CD4-positive, alpha-beta T cell treated with Interleukin-6 at 100 ng/mL for 8 hours (primary cell): Measurements from ENCODE around the gene AGBL3.
A peak's percentile ranks its signal among the peaks of the same experiment; 100 is the strongest.

Source experiments
- DNase-seq: peaks from one replicate; pipeline ENCODE4 v3.0.0-alpha.2; 2020; ENCODE audit warnings: mixed read lengths, low spot score

Gene AGBL3

GRCh38 chr7:134986363-134987251, at the start of gene AGBL3:
TSS of gene AGBL3 (plus strand) at chr7:134986508. CDS start at chr7:134987934, 1,426 bp downstream.
- DNase-seq = peak; percentile 87

GRCh38 chr7:134936893-134937510, 49.3 kb upstream of the AGBL3 start:
- DNase-seq = no peak

- DNase-seq = no peak
These were observed 48.2 kb upstream of the AGBL3 start for GRCh38 chr7:134938141-134938540.

GRCh38 chr7:134939136-134939535, 47.2 kb upstream of the AGBL3 start:
- DNase-seq = no peak

- DNase-seq = no peak
These were observed 45.6 kb upstream of the AGBL3 start for GRCh38 chr7:134940729-134941128.

- no peak for DNase-seq
These were observed 45.0 kb upstream of the AGBL3 start for GRCh38 chr7:134941185-134941900.

- DNase-seq = no peak
These were observed 44.4 kb upstream of the AGBL3 start for GRCh38 chr7:134941952-134942351.

GRCh38 chr7:134942690-134943466, 43.4 kb upstream of the AGBL3 start:
- DNase-seq = no peak

GRCh38 chr7:134943785-134944400, 42.4 kb upstream of the AGBL3 start:
- no peak for DNase-seq

GRCh38 chr7:134945691-134946090, 40.6 kb upstream of the AGBL3 start:
- no peak for DNase-seq

GRCh38 chr7:134946260-134946659, 40.0 kb upstream of the AGBL3 start:
- peak; percentile 13 for DNase-seq

GRCh38 chr7:134947329-134947728, 39.0 kb upstream of the AGBL3 start:
- DNase-seq = no peak

GRCh38 chr7:134947831-134948230, 38.5 kb upstream of the AGBL3 start:
- DNase-seq = no peak

- no peak for DNase-seq
These were observed 38.1 kb upstream of the AGBL3 start for GRCh38 chr7:134948246-134948645.

- DNase-seq = no peak
These were observed 37.6 kb upstream of the AGBL3 start for GRCh38 chr7:134948736-134949135.

- no peak for DNase-seq
These were observed 37.1 kb upstream of the AGBL3 start for GRCh38 chr7:134949171-134949570.

- DNase-seq = peak; percentile 33
These were observed 31.9 kb upstream of the AGBL3 start for GRCh38 chr7:134954197-134955082.

- no peak for DNase-seq
These were observed 29.3 kb upstream of the AGBL3 start for GRCh38 chr7:134957005-134957404.

- DNase-seq = no peak
These were observed 26.5 kb upstream of the AGBL3 start for GRCh38 chr7:134959810-134960209.

- no peak for DNase-seq
These were observed 24.0 kb upstream of the AGBL3 start for GRCh38 chr7:134962270-134962780.
